HEK293 (cell line): ENCODE data around the gene MYH6.

ENCODE experiments used
- CTCF ChIA-PET: fragments of 350-600 bp; formaldehyde crosslinking; extraction: SDS; loops from one replicate; lab custom pipeline; 2021; ENCODE audit warnings: antibody characterized with exemption; lab: Yijun Ruan, JAX
- POLR2A ChIA-PET: fragments of 300-600 bp; formaldehyde crosslinking; extraction: SDS; loops from one replicate; lab custom pipeline; 2020; ENCODE audit warnings: antibody characterized with exemption, inconsistent platforms; lab: Yijun Ruan, JAX
- H3K27ac ChIP-seq: fragments of 200-500 bp; sonication (Bioruptor generic); 2 replicates; pipeline ENCODE4 v1.5.1; 2014; ENCODE audit warnings: low read depth, low read length, control low read depth, inconsistent platforms; ENCODE audit errors: extremely low read depth
- H3K36me3 ChIP-seq, 2 experiments: fragments of 200-500 bp in 1 of 2; sonication (Bioruptor generic) in 1 of 2; 1 replicate in 1 of 2; 2 replicates in 1 of 2; pipeline ENCODE4 v1.5.1; 2014 to 2017; ENCODE audit warnings: inconsistent platforms in 2 of 2, low read length in 2 of 2; ENCODE audit not compliant: control insufficient read depth in 2 of 2, insufficient read depth in 1 of 2
- H3K4me1 ChIP-seq: fragments of 200-500 bp; sonication (Bioruptor generic); 2 replicates; pipeline ENCODE4 v1.5.1; 2014; ENCODE audit warnings: mild to moderate bottlenecking, low read length, inconsistent platforms; ENCODE audit not compliant: control insufficient read depth, insufficient read depth
- H3K4me3 ChIP-seq: 2 replicates; pipeline ENCODE4 v1.5.1; 2011; ENCODE audit warnings: low read depth, mild to moderate bottlenecking, control low read depth, low read length, moderate library complexity
- H3K9me3 ChIP-seq: fragments of 200-500 bp; sonication (Bioruptor generic); 2 replicates; pipeline ENCODE4 v1.5.1; 2014; ENCODE audit warnings: low read depth, low read length, inconsistent platforms; ENCODE audit not compliant: control insufficient read depth, insufficient read depth
- HOXD13 ChIP-seq: sonication (generic); formaldehyde crosslinking; IDR thresholded peaks from 2 replicates; pipeline ENCODE4 v1.8.0; 2022; ENCODE audit warnings: missing genetic modification reagents, borderline replicate concordance
- OVOL3 ChIP-seq: fragments of 450-650 bp; formaldehyde crosslinking; IDR thresholded peaks from 2 replicates; pipeline ENCODE4 v1.5.1; 2016; ENCODE audit warnings: missing biosample characterization, missing genetic modification characterization
- ZNF132 ChIP-seq: fragments of 450-650 bp; formaldehyde crosslinking; IDR thresholded peaks from 2 replicates; pipeline ENCODE4 v1.5.1; 2017; ENCODE audit warnings: missing biosample characterization, missing genetic modification characterization, borderline replicate concordance
- ZNF202 ChIP-seq: fragments of 450-650 bp; formaldehyde crosslinking; IDR thresholded peaks from 2 replicates; pipeline ENCODE4 v1.5.1; 2016; ENCODE audit warnings: missing biosample characterization, missing genetic modification characterization, borderline replicate concordance
- ZNF223 ChIP-seq: fragments of 450-650 bp; formaldehyde crosslinking; IDR thresholded peaks from 2 replicates; pipeline ENCODE4 v1.5.1; 2016; ENCODE audit warnings: missing biosample characterization, missing genetic modification characterization
- ZNF280C ChIP-seq: fragments of 450-650 bp; formaldehyde crosslinking; IDR thresholded peaks from 2 replicates; pipeline ENCODE4 v1.5.1; 2016; ENCODE audit warnings: missing biosample characterization, missing genetic modification characterization
- ZNF280D ChIP-seq: fragments of 450-650 bp; formaldehyde crosslinking; IDR thresholded peaks from 2 replicates; pipeline ENCODE4 v1.5.1; 2016; ENCODE audit warnings: missing biosample characterization, missing genetic modification characterization
- ZNF362 ChIP-seq: fragments of 450-650 bp; formaldehyde crosslinking; IDR thresholded peaks from 2 replicates; pipeline ENCODE4 v1.5.1; 2016; ENCODE audit warnings: missing biosample characterization, missing genetic modification characterization
- ZNF449 ChIP-seq: fragments of 450-650 bp; formaldehyde crosslinking; IDR thresholded peaks from 2 replicates; pipeline ENCODE4 v1.5.1; 2017; ENCODE audit warnings: missing biosample characterization, mild to moderate bottlenecking, missing genetic modification characterization, moderate library complexity
- ZNF548 ChIP-seq: fragments of 450-650 bp; formaldehyde crosslinking; IDR thresholded peaks from 2 replicates; pipeline ENCODE4 v1.5.1; 2016; ENCODE audit warnings: missing biosample characterization, missing genetic modification characterization
- ZNF701 ChIP-seq: fragments of 450-650 bp; formaldehyde crosslinking; IDR thresholded peaks from 2 replicates; pipeline ENCODE4 v1.5.1; 2016; ENCODE audit warnings: missing biosample characterization, missing genetic modification characterization

The MYH6 gene

GRCh38 chr14:23432946-23433345 is 24.9 kb upstream of the MYH6 start (continued):
- no peak for TF ChIP-seq ZNF548 (tag by site-specific recombination)
- TF ChIP-seq, all 188 proteins: peak for 0

- ChIA-PET CTCF (no interaction called here), POLR2A (no interaction called here)
- Histone ChIP-seq H3K9me3 (no peaks in the 10 kb centered on the region), H3K4me3 (no peak overlapping the region), H3K36me3 (no peaks in the 10 kb centered on the region), H3K4me1 (no peaks in the 10 kb centered on the region), H3K27ac (no peak overlapping the region)
- no peak for TF ChIP-seq ZNF132 (tag by site-specific recombination)
- no peak for TF ChIP-seq ZNF362
- no peak for TF ChIP-seq ZNF280D
These were observed 24.2 kb upstream of the MYH6 start for GRCh38 chr14:23432102-23432925.

GRCh38 chr14:23431486-23431885 is 23.4 kb upstream of the MYH6 start:
- ChIA-PET CTCF (no interaction called here), POLR2A (no interaction called here)
- no peaks in the 10 kb centered on the region for H3K4me1 ChIP-seq
- no peak overlapping the region for H3K4me3 ChIP-seq
- TF ChIP-seq ZNF223 (no peak), ZNF202 (no peak), ZNF701 (tag by site-specific recombination) (no peak), ZNF280C (no peak)
- H3K36me3 ChIP-seq, result no peaks in the 10 kb centered on the region
- H3K27ac ChIP-seq, result no peak overlapping the region
- H3K9me3 ChIP-seq, result no peaks in the 10 kb centered on the region

GRCh38 chr14:23430723-23431085 is 22.6 kb upstream of the MYH6 start:
- Histone ChIP-seq H3K9me3 (no peaks in the 10 kb centered on the region), H3K4me3 (no peak overlapping the region), H3K27ac (no peak overlapping the region), H3K36me3 (no peaks in the 10 kb centered on the region), H3K4me1 (no peaks in the 10 kb centered on the region)
- TF ChIP-seq HOXD13 (CRISPR knock-in tag) (no peak), OVOL3 (no peak), ZNF449 (tag by site-specific recombination) (peak; percentile 86)
- ChIA-PET CTCF (no interaction called here), POLR2A (no interaction called here)
